ENCODE results near the gene GAS2. TPM values are rescaled to one million over a fixed set of nuclear protein-coding genes. Genes with fewer than 3 reads are reported as not detected.

The GAS2 gene
- total RNA-seq, 4 donors from 2014 or later, result 5.8 to 10.7 (median 8.7) TPM

DNA sequence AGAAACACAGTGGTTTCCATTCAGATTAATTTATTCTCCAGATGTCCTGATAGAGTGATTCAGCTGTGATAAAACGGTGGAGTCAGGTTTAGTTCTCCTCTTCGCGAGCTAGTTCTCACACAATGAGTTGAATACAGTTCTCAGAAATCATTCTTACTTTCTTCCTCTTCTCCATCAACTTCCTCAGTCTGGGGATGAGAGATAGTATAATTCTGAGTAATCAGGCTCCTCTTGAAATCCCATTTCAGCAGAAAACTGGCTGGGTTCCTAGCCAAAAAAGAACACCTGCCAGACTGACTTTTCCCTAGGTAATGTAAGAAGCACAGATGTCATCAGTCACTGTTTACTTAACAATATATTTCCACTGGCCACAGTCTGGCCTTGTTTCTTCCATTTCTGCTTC, 86.5 kb downstream of the GAS2 start:
- Histone ChIP-seq H3K36me3 (no peaks in the 10 kb centered on the region), H3K9me3 (no peaks in the 10 kb centered on the region), H3K27ac (no peak overlapping the region), H3K27me3 (no peaks in the 10 kb centered on the region), H3K4me1 (no peaks in the 10 kb centered on the region), H3K4me3 (no peak overlapping the region)
- TF ChIP-seq, protein P1, sequence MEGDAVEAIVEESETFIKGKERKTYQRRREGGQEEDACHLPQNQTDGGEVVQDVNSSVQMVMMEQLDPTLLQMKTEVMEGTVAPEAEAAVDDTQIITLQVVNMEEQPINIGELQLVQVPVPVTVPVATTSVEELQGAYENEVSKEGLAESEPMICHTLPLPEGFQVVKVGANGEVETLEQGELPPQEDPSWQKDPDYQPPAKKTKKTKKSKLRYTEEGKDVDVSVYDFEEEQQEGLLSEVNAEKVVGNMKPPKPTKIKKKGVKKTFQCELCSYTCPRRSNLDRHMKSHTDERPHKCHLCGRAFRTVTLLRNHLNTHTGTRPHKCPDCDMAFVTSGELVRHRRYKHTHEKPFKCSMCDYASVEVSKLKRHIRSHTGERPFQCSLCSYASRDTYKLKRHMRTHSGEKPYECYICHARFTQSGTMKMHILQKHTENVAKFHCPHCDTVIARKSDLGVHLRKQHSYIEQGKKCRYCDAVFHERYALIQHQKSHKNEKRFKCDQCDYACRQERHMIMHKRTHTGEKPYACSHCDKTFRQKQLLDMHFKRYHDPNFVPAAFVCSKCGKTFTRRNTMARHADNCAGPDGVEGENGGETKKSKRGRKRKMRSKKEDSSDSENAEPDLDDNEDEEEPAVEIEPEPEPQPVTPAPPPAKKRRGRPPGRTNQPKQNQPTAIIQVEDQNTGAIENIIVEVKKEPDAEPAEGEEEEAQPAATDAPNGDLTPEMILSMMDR (IDR thresholded peaks at IDR 0.05), result no peak
- no peak for TF ChIP-seq POLR2A (IDR thresholded peaks at IDR 0.05)
- no peak for DNase-seq

DNA sequence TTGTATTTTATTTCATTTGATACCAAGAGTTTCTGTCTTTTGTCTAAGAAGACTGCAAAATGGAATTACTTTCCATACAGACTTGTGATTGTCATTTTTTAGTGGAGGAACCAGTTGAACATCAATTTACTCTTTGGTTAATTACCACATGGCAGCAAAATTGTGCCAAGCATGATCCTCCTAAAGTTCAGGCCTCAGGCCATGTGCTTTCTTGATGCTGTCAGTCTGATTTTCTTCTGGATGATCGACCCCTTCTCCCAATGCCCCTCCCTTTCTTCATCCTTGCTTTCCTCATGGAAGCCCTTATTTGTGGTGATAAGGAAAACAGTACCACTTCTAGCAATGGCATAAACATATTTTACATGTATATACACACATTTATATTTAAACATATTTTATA, 87.0 kb downstream of the GAS2 start:
- no peak for DNase-seq
- Histone ChIP-seq H3K4me3 (no peak overlapping the region), H3K27ac (no peak overlapping the region), H3K27me3 (no peaks in the 10 kb centered on the region), H3K4me1 (no peaks in the 10 kb centered on the region), H3K9me3 (no peaks in the 10 kb centered on the region), H3K36me3 (no peaks in the 10 kb centered on the region)
- TF ChIP-seq POLR2A (IDR thresholded peaks at IDR 0.05), result no peak
- TF ChIP-seq, protein P1 (IDR thresholded peaks at IDR 0.05), result no peak

DNA sequence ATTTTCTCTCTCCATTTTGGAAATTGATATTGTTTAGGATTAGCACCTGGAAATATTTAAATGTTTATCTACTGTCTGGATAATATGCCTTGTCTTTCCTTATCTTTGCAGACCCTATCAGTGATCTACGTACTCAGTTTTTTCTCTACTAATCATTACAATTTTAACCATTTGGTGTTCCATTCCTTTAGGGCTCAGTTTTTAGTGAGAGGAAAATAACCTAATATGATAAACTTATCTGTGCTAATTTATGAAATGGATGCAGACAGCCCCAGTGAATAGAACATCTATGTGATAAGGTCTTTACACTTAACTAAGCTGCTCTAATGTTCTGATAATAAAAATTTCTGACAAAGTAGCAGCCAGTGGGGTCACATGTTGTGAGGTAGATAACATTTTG, 94.7 kb downstream of the GAS2 start:
- Histone ChIP-seq H3K27me3 (no peaks in the 10 kb centered on the region), H3K9me3 (no peaks in the 10 kb centered on the region), H3K27ac (no peak overlapping the region), H3K4me3 (no peak overlapping the region), H3K36me3 (no peaks in the 10 kb centered on the region), H3K4me1 (no peaks in the 10 kb centered on the region)
- DNase-seq, result no peak
- no peak for TF ChIP-seq POLR2A (IDR thresholded peaks at IDR 0.05)
- TF ChIP-seq, protein P1 (IDR thresholded peaks at IDR 0.05), result no peak

DNA sequence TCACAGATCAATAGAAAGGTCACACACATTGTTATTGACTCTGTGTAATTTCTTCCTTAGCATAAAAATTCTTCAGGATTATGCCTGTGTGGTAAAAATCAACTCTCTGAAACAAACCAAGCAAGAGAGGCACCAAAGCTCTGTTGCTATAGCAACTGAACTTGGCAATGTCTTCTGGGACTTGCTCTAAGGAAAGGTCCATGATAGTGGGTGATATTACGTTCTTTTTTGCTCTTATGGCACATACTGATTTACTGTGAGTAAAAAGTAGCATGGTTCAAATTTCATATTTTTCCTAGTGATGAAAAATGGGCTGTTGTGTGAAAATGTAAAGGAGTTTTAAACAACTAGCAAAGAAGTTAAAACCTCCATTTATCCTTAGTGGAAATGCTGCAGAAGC, 96.8 kb downstream of the GAS2 start:
- DNase-seq, result no peak
- no peak overlapping the region for H3K4me3 ChIP-seq
- TF ChIP-seq, protein P1 (IDR thresholded peaks at IDR 0.05), result no peak
- no peak for TF ChIP-seq POLR2A (IDR thresholded peaks at IDR 0.05)

DNA sequence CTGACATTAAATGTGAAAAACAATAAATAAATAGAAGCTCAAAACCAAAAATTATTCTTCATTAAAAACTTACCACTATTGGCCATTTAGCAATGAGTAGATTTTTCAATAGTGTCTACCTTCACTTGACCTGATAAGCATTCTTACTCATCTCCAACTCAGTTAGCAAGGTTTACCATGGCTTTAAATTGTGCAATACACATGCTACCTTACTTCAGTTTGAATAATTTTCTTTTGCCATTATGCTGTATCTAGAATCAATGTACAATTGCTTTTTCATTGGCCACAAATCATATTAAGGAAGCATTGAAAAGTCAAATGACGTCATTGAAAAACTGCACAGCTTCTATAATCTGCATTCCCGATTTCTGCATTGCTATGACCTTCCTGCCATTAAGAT, 98.3 kb downstream of the GAS2 start:
- Histone ChIP-seq H3K4me3 (no peak overlapping the region), H3K27ac (no peak overlapping the region), H3K9me3 (no peaks in the 10 kb centered on the region), H3K36me3 (no peaks in the 10 kb centered on the region), H3K4me1 (no peaks in the 10 kb centered on the region), H3K27me3 (no peaks in the 10 kb centered on the region)
- no peak for DNase-seq
- TF ChIP-seq, protein P1 (IDR thresholded peaks at IDR 0.05), result no peak
- no peak for TF ChIP-seq POLR2A (IDR thresholded peaks at IDR 0.05)

More for the DNA sequence above, 96.8 kb downstream of the GAS2 start:
- Histone ChIP-seq H3K9me3 (no peaks in the 10 kb centered on the region), H3K36me3 (no peaks in the 10 kb centered on the region), H3K4me1 (no peaks in the 10 kb centered on the region), H3K27ac (no peak overlapping the region), H3K27me3 (no peaks in the 10 kb centered on the region)

DNA sequence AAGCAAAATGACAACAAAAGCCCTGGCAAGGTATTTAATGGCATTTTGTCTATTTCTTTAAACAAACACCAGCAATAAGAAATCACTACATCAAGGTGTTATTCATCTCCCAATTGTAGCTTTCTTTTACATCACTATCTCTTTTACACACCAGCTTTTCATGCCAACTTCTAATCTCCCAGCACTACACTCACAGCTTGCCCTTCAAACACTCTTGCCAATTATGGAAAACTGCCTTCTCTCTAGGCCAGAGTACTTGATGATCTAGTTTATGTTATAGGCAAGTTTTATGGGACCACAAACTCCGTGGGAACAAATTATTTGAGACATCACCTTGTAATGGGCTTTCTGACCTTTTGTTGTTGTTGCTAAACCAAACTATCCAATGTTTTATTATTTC, 101.9 kb downstream of the GAS2 start:
- DNase-seq, result no peak
- no peak overlapping the region for H3K27ac ChIP-seq
- H3K27me3 ChIP-seq, result no peaks in the 10 kb centered on the region
- H3K9me3 ChIP-seq, result no peaks in the 10 kb centered on the region
- H3K4me1 ChIP-seq, result no peaks in the 10 kb centered on the region
- TF ChIP-seq POLR2A (IDR thresholded peaks at IDR 0.05), result no peak
- TF ChIP-seq, protein P1 (IDR thresholded peaks at IDR 0.05), result no peak
- H3K36me3 ChIP-seq, result no peaks in the 10 kb centered on the region
- H3K4me3 ChIP-seq, result no peak overlapping the region

All from Peyer's patch (tissue), 4 donors.